Measurements from ENCODE around the gene PPP1R27. TPM values are rescaled to one million over a fixed set of nuclear protein-coding genes. Genes with fewer than 3 reads are reported as not detected.

The PPP1R27 gene
- total and polyA plus RNA-seq, 9 of the 15 experiments (the other 6 are each of a cell fraction or from before 2014, with no cell fraction given), result 0.29 to 6.9 (median 1.5) TPM; not detected in 2

DNA sequence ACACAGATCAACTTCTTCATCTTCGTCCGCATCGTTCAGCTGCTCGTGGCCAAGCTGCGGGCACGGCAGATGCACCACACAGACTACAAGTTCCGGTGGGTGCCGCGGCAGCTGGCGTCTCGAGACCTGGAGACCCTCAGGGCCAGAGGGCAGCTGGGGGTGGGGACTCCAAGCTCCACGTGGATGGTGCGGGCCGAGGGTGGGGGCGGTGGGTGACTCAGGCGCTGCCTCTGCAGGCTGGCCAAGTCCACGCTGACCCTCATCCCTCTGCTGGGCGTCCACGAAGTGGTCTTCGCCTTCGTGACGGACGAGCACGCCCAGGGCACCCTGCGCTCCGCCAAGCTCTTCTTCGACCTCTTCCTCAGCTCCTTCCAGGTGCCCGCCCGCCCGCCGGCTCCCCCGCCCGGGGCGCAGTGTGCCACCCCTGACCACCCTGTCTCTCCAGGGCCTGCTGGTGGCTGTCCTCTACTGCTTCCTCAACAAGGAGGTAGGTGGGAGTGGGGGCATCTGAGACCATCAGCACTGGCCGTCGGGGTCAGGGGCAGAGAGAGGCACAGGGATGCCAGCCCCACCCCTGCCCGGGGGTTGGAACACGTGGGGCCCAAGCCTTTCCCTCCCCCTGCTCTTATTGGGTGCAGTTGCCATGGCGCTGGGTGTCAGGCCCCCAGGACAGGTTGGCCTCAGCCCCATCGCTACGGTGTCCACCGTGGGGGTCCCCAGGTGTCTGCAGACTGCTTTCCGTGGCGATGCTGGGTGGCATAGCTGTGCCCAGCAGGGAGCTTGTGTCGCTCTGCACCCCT, 22.1 kb downstream of the PPP1R27 start:
- Histone ChIP-seq H3K4me1 (replicated peaks in 1 of 2; ENCODE audit: control insufficient read depth in 2 of 2, insufficient read depth in 2 of 2, low read length in 2 of 2) (peaks cover 4 to 79% of the 10 kb centered on the region in 2 experiments; a peak in 4 of 5 replicates), H3K9me1 (ENCODE audit: control insufficient read depth, insufficient read depth, low read length) (peaks cover 2% of the 10 kb centered on the region), H3K27ac (ENCODE audit: extremely low read depth, low read depth, low read length) (no peak overlapping the region), H3K9ac (ENCODE audit: insufficient read depth in 1 of 2, low read depth in 2 of 2, low read length in 2 of 2) (no peak overlapping the region), H3K36me3 (ENCODE audit: control insufficient read depth, insufficient read depth, low read length) (no peaks in the 10 kb centered on the region), H4K20me1 (replicated peaks; ENCODE audit: control insufficient read depth, insufficient read depth, low read length) (peaks cover 8% of the 10 kb centered on the region), H3K27me3 (ENCODE audit: control insufficient read depth in 2 of 2, insufficient read depth in 2 of 2, low read length in 2 of 2) (peaks cover 9 to 46% of the 10 kb centered on the region in 2 experiments; a peak in 4 of 5 replicates), H2AFZ (ENCODE audit: low read depth, low read length) (no peak overlapping the region), H3K79me2 (ENCODE audit: control insufficient read depth, insufficient read depth, low read length) (no peaks in the 10 kb centered on the region), H3K4me2 (ENCODE audit: insufficient read depth, low read length) (no peak overlapping the region), H3K9me3 (replicated peaks; ENCODE audit: control insufficient read depth, insufficient read depth, low read depth, low read length) (no peaks in the 10 kb centered on the region), H3K4me3 (no peak overlapping the region)
- DNase-seq (ENCODE audit: extremely low read depth in 1 of 4, low spot score in 3 of 4), result no peak
- in situ Hi-C loops (cut with MboI) (no loop called here), intact Hi-C loops (cut with micrococcal nuclease) (no loop called here)
- no peak for ATAC-seq
- POLR2A ChIA-PET, result no interaction called here
- no peak for FAIRE-seq
- BruUV-seq (replicated peaks), result no TSS peak
- 0 out of 2 replicates have a peak, but pooled peaks have one; percentile 13 for TF ChIP-seq ZBTB7A (IDR thresholded peaks at IDR 0.05; ENCODE audit: borderline replicate concordance, control insufficient read depth, low read depth, low read length)
- TF ChIP-seq, protein P1, sequence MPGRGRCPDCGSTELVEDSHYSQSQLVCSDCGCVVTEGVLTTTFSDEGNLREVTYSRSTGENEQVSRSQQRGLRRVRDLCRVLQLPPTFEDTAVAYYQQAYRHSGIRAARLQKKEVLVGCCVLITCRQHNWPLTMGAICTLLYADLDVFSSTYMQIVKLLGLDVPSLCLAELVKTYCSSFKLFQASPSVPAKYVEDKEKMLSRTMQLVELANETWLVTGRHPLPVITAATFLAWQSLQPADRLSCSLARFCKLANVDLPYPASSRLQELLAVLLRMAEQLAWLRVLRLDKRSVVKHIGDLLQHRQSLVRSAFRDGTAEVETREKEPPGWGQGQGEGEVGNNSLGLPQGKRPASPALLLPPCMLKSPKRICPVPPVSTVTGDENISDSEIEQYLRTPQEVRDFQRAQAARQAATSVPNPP (IDR thresholded peaks at IDR 0.05; ENCODE audit: borderline replicate concordance, insufficient read depth, insufficient read length), result no peak
- no peak for TF ChIP-seq BCL6 (CRISPR knock-in tag; IDR thresholded peaks at IDR 0.05)
- WGBS (ENCODE audit: insufficient coverage, low coverage, missing lambda C conversion rate), result 23% methylated on average over 30 of the region's 45 CpGs
- CTCF ChIA-PET (ENCODE audit: low intra/inter-chr PET ratio), result no interaction called here
